ENCODE data around the gene OPHN1.

GRCh38 chrX:68115371-68115770 is 317.9 kb downstream of the OPHN1 start:
- TF ChIP-seq POLR2A (IDR thresholded peaks at IDR 0.05) (no peak), CTCF (IDR thresholded peaks at IDR 0.05) (no peak), POLR2AphosphoS5 (IDR thresholded peaks at IDR 0.05) (no peak), EP300 (IDR thresholded peaks at IDR 0.05) (no peak)
